ENCODE data around the gene MAP4K1.
"Not testable (repeated sequence)": the region's sequence is repeated elsewhere in the genome, so short reads cannot be mapped to it uniquely, and the experiment has no call there.

Gene MAP4K1

DNA sequence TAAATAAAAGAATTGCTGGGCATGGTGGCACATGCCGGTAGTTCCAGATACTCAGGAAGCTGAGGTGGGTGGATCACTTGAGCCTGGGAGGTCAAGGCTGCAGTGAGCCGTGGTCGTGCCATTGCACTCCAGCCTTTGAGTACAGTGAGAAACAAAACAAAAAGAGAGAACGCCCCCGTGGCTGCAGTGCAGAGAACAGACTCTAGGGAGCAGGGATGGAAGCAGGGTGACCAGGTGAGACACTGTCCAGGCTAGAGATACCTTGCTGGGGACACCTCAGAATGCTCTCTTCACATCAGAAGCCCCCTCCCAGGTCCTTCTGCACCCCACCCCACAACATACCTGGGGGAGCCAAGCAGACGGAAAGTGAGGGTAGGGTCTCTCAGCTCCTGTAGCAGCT lies 24.8 kb downstream of the MAP4K1 start:
- 73% methylated on average over 6 of the region's 6 CpGs for WGBS
- Histone ChIP-seq H3K4me3 (ENCODE audit: low read length) (no peak overlapping the region), H3K4me1 (ENCODE audit: insufficient read depth, low read length) (no peaks in the 10 kb centered on the region), H3K27me3 (ENCODE audit: insufficient read depth, low read length) (no peaks in the 10 kb centered on the region), H3K9me3 (ENCODE audit: insufficient read depth, low read depth, low read length) (no peaks in the 10 kb centered on the region), H3K9ac (ENCODE audit: low read depth, low read length) (no peak overlapping the region), H3K36me3 (ENCODE audit: insufficient read depth, low read length) (no peaks in the 10 kb centered on the region), H3K27ac (ENCODE audit: low read depth, low read length) (no peak overlapping the region)

DNA sequence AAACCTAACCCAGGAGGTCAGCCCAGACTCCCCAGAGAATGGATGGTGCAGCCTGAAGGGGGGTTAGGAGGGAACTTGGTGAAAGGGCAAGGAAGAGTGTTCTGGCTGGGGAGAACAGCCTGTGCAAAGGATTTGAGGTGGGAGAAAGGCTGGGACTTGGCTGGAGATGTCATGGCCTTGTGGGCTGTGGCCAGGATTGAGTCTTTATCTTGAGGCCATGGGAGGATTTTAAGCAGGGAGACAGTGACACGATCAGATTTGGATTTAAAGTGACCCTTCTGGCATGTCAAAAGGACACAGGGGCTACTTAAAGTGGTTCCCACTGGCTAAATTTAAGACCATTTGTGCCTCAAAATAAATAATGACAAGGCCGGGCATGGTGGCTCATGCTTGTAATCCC lies 29.7 kb downstream of the MAP4K1 start:
- no peak overlapping the region for H3K27ac ChIP-seq (ENCODE audit: low read depth, low read length)
- H3K27me3 ChIP-seq (ENCODE audit: insufficient read depth, low read length): no peaks in the 10 kb centered on the region
- H3K9me3 ChIP-seq (ENCODE audit: insufficient read depth, low read depth, low read length): no peaks in the 10 kb centered on the region
- H3K4me1 ChIP-seq (ENCODE audit: insufficient read depth, low read length): no peaks in the 10 kb centered on the region
- peaks cover 9% of the 10 kb centered on the region; the same call in 1 of the 2 replicates for H3K36me3 ChIP-seq (ENCODE audit: insufficient read depth, low read length)
- no peak overlapping the region for H3K9ac ChIP-seq (ENCODE audit: low read depth, low read length)
- no peak overlapping the region for H3K4me3 ChIP-seq (ENCODE audit: low read length)
- WGBS: 97% methylated on average over 2 of the region's 2 CpGs

DNA sequence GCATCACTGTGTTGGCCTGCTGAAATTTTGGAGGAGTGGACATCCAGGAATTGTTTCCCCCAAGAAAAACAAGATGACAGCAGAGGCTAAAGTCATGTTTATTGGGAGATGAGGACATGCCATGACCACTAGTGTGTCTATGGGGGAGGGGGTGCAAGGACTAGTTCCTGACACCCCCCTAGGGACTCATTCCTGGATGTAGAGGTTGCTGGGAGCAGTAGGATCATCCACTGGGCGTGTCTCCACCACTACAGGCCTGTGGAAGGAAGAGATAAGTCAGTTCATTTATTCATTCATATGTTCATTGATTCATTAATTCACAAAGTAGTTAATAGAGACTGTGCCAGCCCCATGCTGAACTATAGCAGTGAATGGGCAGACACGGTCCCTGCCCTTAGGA lies 30.2 kb downstream of the MAP4K1 start:
- no peaks in the 10 kb centered on the region for H3K9me3 ChIP-seq (ENCODE audit: insufficient read depth, low read depth, low read length)
- no peaks in the 10 kb centered on the region for H3K4me1 ChIP-seq (ENCODE audit: insufficient read depth, low read length)
- peaks cover 9% of the 10 kb centered on the region; the same call in 1 of the 2 replicates for H3K36me3 ChIP-seq (ENCODE audit: insufficient read depth, low read length)
- H3K4me3 ChIP-seq (ENCODE audit: low read length): no peak overlapping the region
- no peak overlapping the region for H3K27ac ChIP-seq (ENCODE audit: low read depth, low read length)
- no peaks in the 10 kb centered on the region for H3K27me3 ChIP-seq (ENCODE audit: insufficient read depth, low read length)
- 95% methylated on average over 1 of the region's 2 CpGs for WGBS
- H3K9ac ChIP-seq (ENCODE audit: low read depth, low read length): no peak overlapping the region

DNA sequence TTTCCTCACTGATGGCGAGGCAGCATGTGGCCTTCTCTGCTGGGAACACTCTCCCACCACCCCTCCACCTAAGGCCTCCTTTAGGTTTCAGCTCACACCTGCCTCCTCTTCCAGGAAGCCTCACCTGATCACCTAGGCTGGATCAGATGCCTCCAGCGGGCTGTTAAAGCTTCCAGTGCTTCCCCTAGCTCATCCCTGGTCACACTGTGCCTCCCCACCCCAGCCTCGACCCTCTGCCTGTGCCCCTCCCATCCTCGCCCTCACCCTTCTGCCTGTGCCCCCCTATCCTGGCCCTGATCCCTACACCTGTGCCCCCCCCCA lies 33.8 kb downstream of the MAP4K1 start:
- H3K9ac ChIP-seq (ENCODE audit: low read depth, low read length): peak overlapping the region; percentile 14; the same call in 1 of the 2 replicates
- H3K4me3 ChIP-seq (ENCODE audit: low read length): no peak overlapping the region
- peaks cover 9% of the 10 kb centered on the region; the same call in 1 of the 2 replicates for H3K36me3 ChIP-seq (ENCODE audit: insufficient read depth, low read length)
- no peaks in the 10 kb centered on the region for H3K4me1 ChIP-seq (ENCODE audit: insufficient read depth, low read length)
- no peaks in the 10 kb centered on the region for H3K27me3 ChIP-seq (ENCODE audit: insufficient read depth, low read length)
- H3K27ac ChIP-seq (ENCODE audit: low read depth, low read length): no peak overlapping the region
- WGBS: 88% methylated on average over 4 of the region's 4 CpGs
- H3K9me3 ChIP-seq (ENCODE audit: insufficient read depth, low read depth, low read length): no peaks in the 10 kb centered on the region

DNA sequence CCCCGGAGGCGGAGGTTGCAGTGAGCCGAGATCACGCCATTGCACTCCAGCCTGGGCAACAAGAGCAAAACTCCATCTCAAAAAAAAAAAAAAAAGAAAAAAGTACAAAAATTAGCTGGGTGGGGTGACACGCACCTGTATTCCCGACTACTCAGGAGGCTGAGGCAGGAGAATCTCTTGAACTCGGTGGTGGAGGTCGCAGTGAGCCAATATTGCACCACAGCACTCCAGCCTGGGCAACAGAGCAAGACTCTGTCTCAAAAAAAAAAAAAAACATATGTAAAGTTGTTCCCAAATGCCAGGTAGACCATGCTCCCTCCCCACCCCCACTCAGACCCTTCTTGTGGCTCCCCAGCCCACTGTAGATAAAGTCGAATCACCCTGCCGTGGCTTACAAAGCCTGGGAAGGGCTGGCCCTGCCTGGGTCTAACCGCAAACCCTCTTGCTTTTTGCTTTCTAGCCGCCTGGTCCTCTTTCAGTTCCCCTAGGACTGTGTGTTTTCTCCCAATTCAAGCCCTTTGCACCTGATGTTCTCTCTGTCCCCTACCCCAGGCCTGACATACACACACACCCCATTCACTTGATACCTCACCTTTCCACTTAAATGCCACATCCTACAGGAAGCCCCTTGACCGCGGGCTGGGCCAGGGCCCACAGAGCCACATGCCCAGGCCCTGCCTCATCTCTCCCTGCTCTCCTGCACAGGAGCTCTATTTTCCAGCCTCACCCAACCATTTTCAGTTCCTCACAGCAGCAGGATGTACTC lies 34.4 kb downstream of the MAP4K1 start:
- H3K27ac ChIP-seq (ENCODE audit: low read depth, low read length): no peak overlapping the region

DNA sequence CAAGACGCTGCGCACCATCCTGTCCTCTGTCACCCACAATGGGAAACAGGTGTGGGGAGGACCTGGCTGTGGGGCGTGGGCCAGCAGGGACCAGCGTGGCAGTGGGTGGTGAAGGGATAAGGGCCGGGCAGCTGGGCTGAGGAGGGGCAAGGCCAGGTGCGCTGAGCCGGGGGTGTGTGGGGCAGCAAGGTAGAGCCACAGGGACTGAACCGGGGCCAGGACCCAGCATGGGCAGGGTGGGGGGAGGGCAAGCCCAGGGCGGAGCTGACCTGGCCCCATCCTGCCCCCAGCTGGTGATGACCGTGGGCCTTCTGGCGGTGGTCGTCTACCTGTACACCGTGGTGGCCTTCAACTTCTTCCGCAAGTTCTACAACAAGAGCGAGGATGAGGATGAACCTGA lies 37.7 kb downstream of the MAP4K1 start:
- Histone ChIP-seq H3K4me1 (ENCODE audit: insufficient read depth, low read length) (no peaks in the 10 kb centered on the region), H3K27ac (ENCODE audit: low read depth, low read length) (no peak overlapping the region), H3K9ac (ENCODE audit: low read depth, low read length) (no peak overlapping the region), H3K27me3 (ENCODE audit: insufficient read depth, low read length) (no peaks in the 10 kb centered on the region), H3K4me3 (ENCODE audit: low read length) (no peak overlapping the region), H3K9me3 (ENCODE audit: insufficient read depth, low read depth, low read length) (no peaks in the 10 kb centered on the region), H3K36me3 (ENCODE audit: insufficient read depth, low read length) (peaks cover 4% of the 10 kb centered on the region)
- 93% methylated on average over 15 of the region's 15 CpGs for WGBS

More for the DNA sequence above, 34.4 kb downstream of the MAP4K1 start:
- Histone ChIP-seq H3K27me3 (ENCODE audit: insufficient read depth, low read length) (no peaks in the 10 kb centered on the region), H3K9me3 (ENCODE audit: insufficient read depth, low read depth, low read length) (no peaks in the 10 kb centered on the region), H3K36me3 (ENCODE audit: insufficient read depth, low read length) (peaks cover 9% of the 10 kb centered on the region; the same call in 1 of the 2 replicates), H3K9ac (ENCODE audit: low read depth, low read length) (peak overlapping the region; percentile 14; the same call in 1 of the 2 replicates), H3K4me3 (ENCODE audit: low read length) (no peak overlapping the region), H3K4me1 (ENCODE audit: insufficient read depth, low read length) (no peaks in the 10 kb centered on the region)
- WGBS: 92% methylated on average over 12 of the region's 14 CpGs

DNA sequence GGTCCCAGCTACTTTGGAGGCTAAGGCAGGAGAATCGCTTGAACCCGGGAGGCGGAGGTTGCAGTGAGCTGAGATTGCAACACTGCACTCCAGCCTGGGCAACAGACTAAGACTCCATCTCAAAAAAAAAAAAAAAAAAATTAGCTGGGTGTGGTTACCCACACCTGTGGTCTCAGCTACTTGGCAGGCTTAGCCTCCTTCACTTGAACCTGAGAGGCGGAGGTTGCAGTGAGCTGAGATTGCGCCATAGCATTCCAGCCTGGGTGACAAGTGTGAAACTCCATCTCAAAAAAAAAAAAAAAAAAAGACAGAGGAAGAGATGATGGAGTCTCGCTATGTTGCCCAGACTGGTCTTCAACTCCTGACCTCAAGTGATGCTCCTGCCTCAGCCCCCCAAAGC lies 38.4 kb downstream of the MAP4K1 start:
- H3K9me3 ChIP-seq (ENCODE audit: insufficient read depth, low read depth, low read length); H3K36me3 ChIP-seq (ENCODE audit: insufficient read depth, low read length); H3K27me3 ChIP-seq (ENCODE audit: insufficient read depth, low read length); H3K27ac ChIP-seq (ENCODE audit: low read depth, low read length); H3K4me3 ChIP-seq (ENCODE audit: low read length); H3K4me1 ChIP-seq (ENCODE audit: insufficient read depth, low read length); H3K9ac ChIP-seq (ENCODE audit: low read depth, low read length): not testable (repeated sequence)
- 97% methylated on average over 6 of the region's 6 CpGs for WGBS

DNA sequence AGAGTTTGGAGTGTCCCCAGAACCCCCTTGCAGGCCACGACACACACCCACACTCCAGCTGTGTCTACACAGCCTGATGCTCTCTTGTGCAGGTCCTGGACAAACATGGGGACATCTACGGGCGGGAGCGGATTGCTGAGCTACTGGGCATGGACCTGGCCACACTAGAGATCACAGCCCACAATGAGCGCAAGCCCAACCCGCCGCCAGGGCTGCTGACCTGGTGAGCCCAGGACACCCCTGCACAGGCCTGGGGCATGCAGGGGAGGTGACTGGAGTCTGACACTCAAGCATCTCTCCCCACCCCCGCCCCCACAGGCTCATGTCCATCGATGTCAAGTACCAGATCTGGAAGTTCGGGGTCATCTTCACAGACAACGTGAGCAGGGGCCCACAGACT lies 39.9 kb downstream of the MAP4K1 start:
- Histone ChIP-seq H3K36me3 (ENCODE audit: insufficient read depth, low read length) (peaks cover 4% of the 10 kb centered on the region), H3K9me3 (ENCODE audit: insufficient read depth, low read depth, low read length) (no peaks in the 10 kb centered on the region), H3K27me3 (ENCODE audit: insufficient read depth, low read length) (no peaks in the 10 kb centered on the region), H3K9ac (ENCODE audit: low read depth, low read length) (no peak overlapping the region), H3K27ac (ENCODE audit: low read depth, low read length) (no peak overlapping the region), H3K4me3 (ENCODE audit: low read length) (no peak overlapping the region), H3K4me1 (ENCODE audit: insufficient read depth, low read length) (no peaks in the 10 kb centered on the region)
- WGBS: 92% methylated on average over 11 of the region's 11 CpGs

DNA sequence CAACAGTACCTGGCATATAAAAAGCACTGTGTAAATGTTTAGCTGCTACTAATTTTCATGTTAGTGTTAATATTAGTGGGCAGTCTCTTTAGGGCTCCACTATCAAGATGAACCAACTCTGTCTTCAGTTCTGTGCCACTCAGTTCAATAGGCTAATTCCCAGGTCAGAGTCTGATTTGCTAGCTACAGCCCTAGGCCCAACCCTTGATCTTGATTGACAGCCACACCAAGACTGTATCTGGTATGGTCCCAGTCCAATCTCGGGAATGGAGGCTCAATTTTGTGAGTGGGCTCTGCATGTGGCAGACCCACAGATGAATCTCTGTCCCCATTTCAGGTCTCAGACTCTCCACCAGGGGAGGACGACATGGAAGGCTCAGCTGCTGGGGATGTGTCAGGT lies 46.1 kb downstream of the MAP4K1 start:
- H3K4me3 ChIP-seq (ENCODE audit: low read length): no peak overlapping the region
- no peak overlapping the region for H3K9ac ChIP-seq (ENCODE audit: low read depth, low read length)
- 94% methylated on average over 2 of the region's 2 CpGs for WGBS

DNA sequence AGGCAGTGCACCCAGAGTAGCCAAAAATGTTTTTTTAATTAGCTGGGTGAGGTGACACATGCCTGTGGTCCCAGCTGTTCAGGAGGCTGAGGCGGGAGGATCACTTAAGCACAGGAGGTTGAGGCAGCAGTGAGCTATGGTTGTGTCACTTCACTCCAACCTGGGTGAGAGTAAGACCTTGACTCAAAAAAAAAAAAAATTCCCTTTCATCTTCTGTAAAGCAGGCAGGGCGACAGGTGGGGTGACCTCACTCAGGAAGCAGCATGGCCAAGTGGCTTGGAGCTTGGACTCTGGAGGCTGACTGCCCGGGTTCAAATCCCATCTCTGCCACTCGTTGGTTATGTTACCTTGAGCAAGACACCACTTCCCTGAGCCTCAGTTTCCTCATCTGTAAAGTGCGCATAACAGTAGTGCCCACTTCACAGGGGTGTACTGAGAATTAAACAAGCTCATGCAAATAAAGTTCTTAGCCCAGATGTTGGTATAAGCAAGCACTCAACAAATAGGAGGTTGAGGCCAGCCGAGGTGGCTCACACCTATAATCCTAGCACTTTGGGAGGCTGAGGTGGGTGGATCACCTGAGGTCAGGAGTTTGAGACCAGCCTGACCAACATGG lies 48.3 kb downstream of the MAP4K1 start:
- Histone ChIP-seq H3K27me3 (ENCODE audit: insufficient read depth, low read length) (peaks cover 13% of the 10 kb centered on the region), H3K9ac (ENCODE audit: low read depth, low read length) (no peak overlapping the region), H3K9me3 (ENCODE audit: insufficient read depth, low read depth, low read length) (no peaks in the 10 kb centered on the region), H3K27ac (ENCODE audit: low read depth, low read length) (no peak overlapping the region), H3K4me3 (ENCODE audit: low read length) (no peak overlapping the region), H3K36me3 (ENCODE audit: insufficient read depth, low read length) (no peaks in the 10 kb centered on the region), H3K4me1 (ENCODE audit: insufficient read depth, low read length) (no peaks in the 10 kb centered on the region)
- 89% methylated on average over 6 of the region's 6 CpGs for WGBS

More for the DNA sequence above, 46.1 kb downstream of the MAP4K1 start:
- Histone ChIP-seq H3K36me3 (ENCODE audit: insufficient read depth, low read length) (peaks cover 4% of the 10 kb centered on the region), H3K27me3 (ENCODE audit: insufficient read depth, low read length) (no peaks in the 10 kb centered on the region), H3K9me3 (ENCODE audit: insufficient read depth, low read depth, low read length) (no peaks in the 10 kb centered on the region), H3K4me1 (ENCODE audit: insufficient read depth, low read length) (no peaks in the 10 kb centered on the region), H3K27ac (ENCODE audit: low read depth, low read length) (no peak overlapping the region)

DNA sequence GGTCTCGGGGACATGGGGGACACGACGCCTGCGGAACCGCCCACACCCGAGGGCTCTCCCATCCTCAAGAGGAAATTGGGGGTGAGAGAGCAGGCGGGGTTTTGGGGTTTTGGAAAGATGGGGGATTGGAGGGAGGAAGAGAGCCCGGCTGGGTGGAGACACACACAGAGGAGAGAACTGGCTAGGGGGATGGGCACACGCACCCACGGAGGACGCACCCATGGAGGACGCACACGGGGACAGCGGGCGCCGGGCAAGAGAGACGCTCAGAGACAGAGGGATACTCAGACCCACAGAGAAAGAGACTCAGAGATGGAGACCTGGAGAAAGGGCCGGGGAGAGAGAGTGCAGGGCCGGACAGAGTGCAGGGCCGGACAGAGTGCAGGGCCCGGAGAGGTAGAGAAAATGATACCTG lies 52.1 kb downstream of the MAP4K1 start:
- H3K4me3 ChIP-seq (ENCODE audit: low read length): peak overlapping the region; percentile 35
- peaks cover 19% of the 10 kb centered on the region; the same call in 1 of the 2 replicates for H3K36me3 ChIP-seq (ENCODE audit: insufficient read depth, low read length)
- WGBS: 79% methylated on average over 21 of the region's 21 CpGs
- H3K4me1 ChIP-seq (ENCODE audit: insufficient read depth, low read length): no peaks in the 10 kb centered on the region
- no peak overlapping the region for H3K27ac ChIP-seq (ENCODE audit: low read depth, low read length)
- H3K27me3 ChIP-seq (ENCODE audit: insufficient read depth, low read length): peaks cover 22% of the 10 kb centered on the region
- no peaks in the 10 kb centered on the region for H3K9me3 ChIP-seq (ENCODE audit: insufficient read depth, low read depth, low read length)
- peak overlapping the region; percentile 60; the same call in 1 of the 2 replicates for H3K9ac ChIP-seq (ENCODE audit: low read depth, low read length)

Measured in HUES64 (cell line).